ENCODE measurements around the gene GAS6. TPM values are rescaled to one million over a fixed set of nuclear protein-coding genes. Genes with fewer than 3 reads are reported as not detected.
"Not testable (repeated sequence)": the region's sequence is repeated elsewhere in the genome, so short reads cannot be mapped to it uniquely, and the experiment has no call there.

Gene GAS6
- total RNA-seq, 2 experiments from 2014 or later, result 0.82 to 0.92 TPM

DNA sequence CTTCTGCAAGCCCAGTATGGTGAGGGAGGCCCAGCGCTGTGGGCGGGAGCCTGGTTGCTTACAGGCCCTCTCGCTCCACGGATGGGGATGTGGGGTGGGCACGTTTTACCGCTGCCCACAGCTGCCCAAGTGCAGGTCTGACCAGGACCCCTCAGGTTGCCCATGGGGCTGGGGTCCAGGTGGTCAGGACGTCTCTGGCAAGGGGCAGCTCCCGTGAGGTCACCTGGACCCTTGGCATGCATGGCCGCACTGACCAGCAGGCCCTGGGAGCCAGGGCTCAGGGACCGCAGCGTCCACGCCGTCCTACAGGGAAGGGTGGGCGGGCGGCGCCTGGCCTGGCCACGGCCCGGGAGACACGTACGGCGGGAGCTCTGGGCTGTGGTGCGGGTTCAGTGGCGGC is 32.8 kb downstream of the GAS6 start:
- DNase-seq, result no peak
- H3K36me3 Mint-ChIP-seq (ENCODE audit: low read depth), result no peaks in the 10 kb centered on the region
- ChIA-PET POLR2A (no interaction called here), CTCF (no interaction called here)
- no peak overlapping the region for H3K27ac Mint-ChIP-seq
- no peak overlapping the region for H3K4me3 Mint-ChIP-seq
- no peaks in the 10 kb centered on the region for H3K27me3 Mint-ChIP-seq
- H3K9me3 Mint-ChIP-seq, result no peaks in the 10 kb centered on the region
- peaks cover 2% of the 10 kb centered on the region for H3K4me1 Mint-ChIP-seq

DNA sequence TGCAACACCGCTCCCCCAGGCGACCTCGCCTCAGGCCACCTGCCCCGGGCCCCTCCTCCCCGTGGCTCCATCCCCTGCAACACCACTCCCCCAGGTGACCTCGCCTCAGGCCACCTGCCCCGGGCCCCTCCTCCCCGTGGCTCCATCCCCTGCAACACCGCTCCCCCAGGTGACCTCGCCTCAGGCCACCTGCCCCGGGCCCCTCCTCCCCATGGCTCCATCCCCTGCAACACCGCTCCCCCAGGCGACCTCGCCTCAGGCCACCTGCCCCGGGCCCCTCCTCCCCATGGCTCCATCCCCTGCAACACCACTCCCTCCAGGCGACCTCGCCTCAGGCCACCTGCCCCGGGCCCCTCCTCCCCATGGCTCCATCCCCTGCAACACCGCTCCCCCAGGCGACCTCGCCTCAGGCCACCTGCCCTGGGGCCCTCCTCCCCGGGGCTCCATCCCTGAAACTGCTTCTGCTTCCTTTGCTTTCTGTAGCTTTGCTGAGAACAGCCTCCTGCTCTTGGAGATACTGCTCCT is 33.4 kb downstream of the GAS6 start:
- H3K9me3 Mint-ChIP-seq; H3K4me3 Mint-ChIP-seq; H3K27ac Mint-ChIP-seq; H3K36me3 Mint-ChIP-seq (ENCODE audit: low read depth); H3K27me3 Mint-ChIP-seq; DNase-seq; POLR2A ChIA-PET; H3K4me1 Mint-ChIP-seq: not testable (repeated sequence)
- CTCF ChIA-PET, result interaction anchor here (1.0 kb wide), 1 partner anchor 33 kb away, joined by 4 read pairs; no protein-coding TSS in a partner anchor

DNA sequence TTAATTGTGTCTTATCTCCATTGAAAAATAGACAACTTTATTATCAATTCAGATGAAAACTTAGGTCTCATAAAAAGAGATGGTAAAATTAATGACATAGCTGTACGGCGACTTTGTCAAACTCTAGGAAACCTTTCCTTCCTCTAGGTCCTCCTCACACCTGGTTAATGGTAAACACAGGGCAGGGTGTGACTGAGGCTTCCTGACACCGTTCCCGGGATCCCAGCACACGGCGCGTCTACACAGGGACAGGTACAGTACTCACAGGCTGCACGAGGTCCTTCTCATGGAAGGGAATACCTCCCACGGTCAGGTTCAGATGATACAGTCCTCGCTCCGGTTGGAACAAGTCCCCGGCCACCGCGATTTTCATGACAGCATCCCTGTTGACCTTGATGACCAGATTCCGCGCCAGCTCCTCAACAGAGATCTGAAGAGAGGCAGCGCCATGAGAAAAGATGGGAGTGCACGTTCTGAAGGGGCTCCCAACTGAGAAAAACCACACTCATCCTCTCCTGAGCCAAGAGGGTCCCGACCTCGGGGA is 35.5 kb downstream of the GAS6 start:
- no peaks in the 10 kb centered on the region for H3K27me3 Mint-ChIP-seq
- CTCF ChIA-PET, result no interaction called here
- H3K9me3 Mint-ChIP-seq, result no peaks in the 10 kb centered on the region
- POLR2A ChIA-PET, result no interaction called here
- no peak overlapping the region for H3K27ac Mint-ChIP-seq
- DNase-seq, result no peak
- H3K4me3 Mint-ChIP-seq, result no peak overlapping the region
- peaks cover 5% of the 10 kb centered on the region for H3K36me3 Mint-ChIP-seq (ENCODE audit: low read depth)
- H3K4me1 Mint-ChIP-seq, result no peaks in the 10 kb centered on the region

DNA sequence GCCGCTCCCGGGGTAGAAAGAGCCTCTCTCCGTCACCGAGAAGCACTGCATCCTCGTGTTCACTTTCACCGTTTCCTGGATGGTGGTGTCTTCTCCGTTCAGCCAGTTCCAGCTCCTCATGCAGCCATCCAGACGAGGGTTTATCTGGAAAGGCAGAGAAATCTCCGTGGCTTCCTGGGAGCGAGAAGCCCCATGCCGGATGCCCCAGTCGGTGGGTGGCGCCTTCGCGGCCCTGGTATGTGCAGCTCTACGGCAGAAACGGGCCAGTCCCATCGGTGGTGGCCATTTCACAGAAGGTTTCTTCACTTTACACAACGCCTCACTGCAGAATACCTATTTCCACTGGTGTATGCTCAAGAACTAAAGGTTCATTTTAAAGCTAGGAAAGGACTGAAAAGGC is 36.9 kb downstream of the GAS6 start:
- DNase-seq, result no peak
- Mint-ChIP-seq H3K27ac (no peak overlapping the region), H3K27me3 (no peaks in the 10 kb centered on the region), H3K36me3 (ENCODE audit: low read depth) (peaks cover 7% of the 10 kb centered on the region), H3K4me3 (no peak overlapping the region), H3K4me1 (no peaks in the 10 kb centered on the region), H3K9me3 (no peaks in the 10 kb centered on the region)
- ChIA-PET CTCF (no interaction called here), POLR2A (no interaction called here)

DNA sequence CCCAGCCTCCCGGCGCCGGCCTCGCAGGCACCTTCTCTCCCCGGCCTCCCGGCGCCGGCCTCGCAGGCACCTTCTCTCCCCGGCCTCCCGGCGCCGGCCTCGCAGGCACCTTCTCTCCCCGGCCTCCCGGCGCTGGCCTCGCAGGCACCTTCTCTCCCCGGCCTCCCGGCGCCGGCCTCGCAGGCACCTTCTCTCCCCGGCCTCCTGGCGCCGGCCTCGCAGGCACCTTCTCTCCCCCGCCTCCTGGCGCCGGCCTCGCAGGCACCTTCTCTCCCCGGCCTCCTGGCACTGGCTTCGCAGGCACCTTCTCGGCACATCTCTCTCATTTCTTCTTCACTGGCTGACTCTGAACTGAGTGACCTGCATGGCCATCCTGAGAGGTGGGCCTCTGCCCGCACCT is 37.4 kb downstream of the GAS6 start:
- POLR2A ChIA-PET; DNase-seq; H3K4me1 Mint-ChIP-seq; H3K4me3 Mint-ChIP-seq; H3K36me3 Mint-ChIP-seq (ENCODE audit: low read depth); H3K27ac Mint-ChIP-seq; H3K27me3 Mint-ChIP-seq; H3K9me3 Mint-ChIP-seq; CTCF ChIA-PET: not testable (repeated sequence)

DNA sequence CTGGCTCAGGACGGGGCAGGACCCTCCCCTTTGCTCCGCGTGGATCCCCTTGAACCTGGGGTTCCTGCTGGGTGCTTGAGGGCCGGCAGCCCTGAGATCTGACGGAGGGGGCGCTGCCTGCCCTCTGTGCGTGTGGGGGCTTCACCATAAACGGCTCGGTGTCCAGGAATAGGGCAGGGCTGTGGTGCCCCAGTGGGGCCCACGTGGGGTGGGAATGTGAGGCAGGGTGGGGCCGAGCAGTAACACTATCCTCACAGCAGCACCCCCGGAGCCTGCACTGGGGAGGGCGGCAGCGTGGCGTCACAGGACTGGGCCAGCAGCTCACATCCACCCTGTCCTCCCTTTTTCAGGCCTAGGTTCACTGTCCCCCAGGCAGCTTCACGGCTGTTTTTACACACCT is 38.0 kb downstream of the GAS6 start:
- H3K27me3 Mint-ChIP-seq, result no peaks in the 10 kb centered on the region
- peaks cover 9% of the 10 kb centered on the region for H3K36me3 Mint-ChIP-seq (ENCODE audit: low read depth)
- H3K27ac Mint-ChIP-seq, result no peak overlapping the region
- no peak overlapping the region for H3K4me3 Mint-ChIP-seq
- CTCF ChIA-PET, result interaction anchor here (1.4 to 3.9 kb wide), 2 partner anchors 11 to 101 kb away, joined by 3 to 19 read pairs; no protein-coding TSS in a partner anchor
- no peaks in the 10 kb centered on the region for H3K9me3 Mint-ChIP-seq
- POLR2A ChIA-PET, result no interaction called here
- DNase-seq, result no peak
- no peaks in the 10 kb centered on the region for H3K4me1 Mint-ChIP-seq

DNA sequence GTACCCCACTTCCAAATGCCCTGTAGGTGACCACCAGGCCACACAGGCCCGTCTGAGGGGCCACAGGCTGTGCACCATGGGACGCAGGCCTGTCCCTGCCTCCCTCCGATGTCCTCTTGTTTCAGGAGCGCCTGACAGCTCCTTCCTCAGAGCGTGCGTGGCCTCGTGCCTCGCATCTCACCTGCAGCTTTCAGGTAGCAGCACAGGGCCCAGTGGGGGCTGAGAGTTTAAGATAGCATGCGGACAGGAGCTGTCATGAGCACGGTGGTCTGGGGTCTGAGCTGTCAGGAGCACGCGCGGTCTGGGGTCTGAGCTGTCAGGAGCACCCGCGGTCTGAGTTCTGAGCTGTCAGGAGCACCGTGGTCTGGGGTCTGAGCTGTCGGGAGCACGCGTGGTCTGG is 40.1 kb downstream of the GAS6 start:
- no peaks in the 10 kb centered on the region for H3K9me3 Mint-ChIP-seq
- H3K36me3 Mint-ChIP-seq (ENCODE audit: low read depth), result peaks cover 9% of the 10 kb centered on the region
- no peak for DNase-seq
- ChIA-PET CTCF (interaction anchor here (0.5 to 3.9 kb wide), 3 partner anchors 9 to 522 kb away, joined by 3 to 19 read pairs (median 3); no protein-coding TSS in a partner anchor), POLR2A (no interaction called here)
- no peaks in the 10 kb centered on the region for H3K27me3 Mint-ChIP-seq
- H3K27ac Mint-ChIP-seq, result no peak overlapping the region
- H3K4me3 Mint-ChIP-seq, result no peak overlapping the region
- no peaks in the 10 kb centered on the region for H3K4me1 Mint-ChIP-seq

DNA sequence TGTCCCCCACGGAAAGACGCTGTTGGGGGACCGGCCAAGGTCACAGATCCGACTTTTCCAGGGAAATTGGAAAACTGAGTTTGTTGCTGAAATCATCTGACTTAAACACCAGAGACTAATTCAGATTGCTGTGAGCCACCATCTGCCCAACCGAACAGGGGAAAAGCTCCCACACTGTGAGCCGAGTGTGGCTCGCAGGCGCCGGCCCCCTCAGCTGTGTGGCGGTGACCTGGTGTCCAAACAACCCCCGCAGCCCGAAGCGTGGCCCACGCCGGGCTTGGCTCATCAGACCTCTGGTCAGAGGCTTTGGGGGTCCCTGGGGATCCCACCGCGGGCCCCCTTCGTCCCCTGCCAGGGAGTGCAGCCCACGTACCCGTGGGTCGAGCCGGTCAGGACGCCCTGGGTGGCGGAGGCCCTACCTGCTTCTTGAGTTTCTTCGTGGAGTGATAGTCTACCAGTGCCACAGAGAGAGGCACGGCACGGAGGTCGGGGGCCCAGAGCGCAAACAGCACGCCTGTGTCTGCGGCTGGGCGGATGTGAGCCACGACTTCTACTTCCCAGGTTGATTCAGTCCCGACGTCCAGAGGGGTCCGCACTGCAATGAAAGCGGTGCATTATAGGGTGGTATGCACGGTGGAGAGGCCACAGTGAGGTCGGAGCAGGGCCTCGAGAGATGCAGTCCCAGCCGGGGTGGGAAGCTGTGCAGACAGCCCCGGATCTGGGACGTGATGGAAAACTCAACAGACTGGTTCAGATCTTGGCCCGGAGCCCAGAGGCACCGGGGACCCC is 40.7 kb downstream of the GAS6 start:
- Mint-ChIP-seq H3K9me3 (no peaks in the 10 kb centered on the region), H3K4me3 (no peak overlapping the region), H3K27ac (no peak overlapping the region), H3K36me3 (ENCODE audit: low read depth) (peaks cover 9% of the 10 kb centered on the region), H3K4me1 (no peaks in the 10 kb centered on the region), H3K27me3 (no peaks in the 10 kb centered on the region)
- CTCF ChIA-PET, result interaction anchor here (0.8 to 3.9 kb wide), 2 partner anchors 9 kb away, joined by 3 to 19 read pairs; no protein-coding TSS in a partner anchor
- DNase-seq, result no peak
- POLR2A ChIA-PET, result no interaction called here

DNA sequence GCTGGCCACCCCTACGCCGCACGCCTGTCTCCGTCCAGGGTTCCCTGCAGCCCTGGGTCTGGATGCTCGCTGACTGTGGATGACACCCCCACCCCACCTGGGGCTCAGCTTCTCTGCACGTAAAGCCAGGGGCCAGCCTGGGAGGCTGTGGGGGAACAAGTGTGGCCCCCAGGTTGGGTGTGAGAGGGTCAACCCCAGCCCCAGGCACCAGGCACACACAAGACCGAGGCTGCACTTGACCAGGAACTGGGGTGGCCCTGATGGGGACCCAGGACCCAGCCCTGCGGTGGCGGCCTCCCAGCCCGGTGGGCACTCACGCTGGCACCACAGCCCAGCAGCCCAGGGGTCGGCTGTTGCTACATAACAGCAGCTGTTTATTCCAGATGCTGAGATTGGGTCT is 41.6 kb downstream of the GAS6 start:
- ChIA-PET CTCF (interaction anchor here (0.8 to 3.9 kb wide), 3 partner anchors 8 to 19 kb away, joined by 3 to 19 read pairs (median 4); no protein-coding TSS in a partner anchor), POLR2A (no interaction called here)
- H3K27me3 Mint-ChIP-seq, result no peaks in the 10 kb centered on the region
- no peaks in the 10 kb centered on the region for H3K9me3 Mint-ChIP-seq
- H3K36me3 Mint-ChIP-seq (ENCODE audit: low read depth), result peaks cover 11% of the 10 kb centered on the region
- H3K27ac Mint-ChIP-seq, result no peak overlapping the region
- no peak overlapping the region for H3K4me3 Mint-ChIP-seq
- DNase-seq, result no peak
- peaks cover 3% of the 10 kb centered on the region for H3K4me1 Mint-ChIP-seq

DNA sequence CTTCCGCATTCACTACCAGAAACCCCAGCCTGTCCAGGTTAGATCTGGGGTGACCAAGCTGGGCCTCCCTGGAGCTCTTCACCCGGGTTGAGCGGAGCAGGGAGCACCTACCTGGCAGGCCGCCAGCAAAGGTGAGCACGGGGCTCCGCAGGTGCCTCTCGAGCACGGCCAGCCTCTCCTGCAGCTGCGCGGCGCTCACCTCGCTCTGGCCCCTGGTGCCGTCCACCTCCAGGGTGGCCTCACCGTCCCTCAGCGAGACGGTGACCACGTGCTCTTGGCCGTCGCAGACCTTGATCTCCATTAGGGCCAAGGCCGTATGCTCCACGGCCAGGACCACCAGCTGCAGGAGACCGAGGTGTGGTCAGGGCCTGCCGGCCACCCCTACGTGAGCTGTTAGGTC is 42.0 kb downstream of the GAS6 start:
- POLR2A ChIA-PET, result no interaction called here
- H3K9me3 Mint-ChIP-seq, result no peaks in the 10 kb centered on the region
- CTCF ChIA-PET, result interaction anchor here (0.6 to 3.9 kb wide), 3 partner anchors 7 to 359 kb away, joined by 3 to 19 read pairs (median 4); no protein-coding TSS in a partner anchor
- no peaks in the 10 kb centered on the region for H3K27me3 Mint-ChIP-seq
- DNase-seq, result no peak
- peaks cover 13% of the 10 kb centered on the region for H3K36me3 Mint-ChIP-seq (ENCODE audit: low read depth)
- peaks cover 6% of the 10 kb centered on the region for H3K4me1 Mint-ChIP-seq
- no peak overlapping the region for H3K27ac Mint-ChIP-seq
- H3K4me3 Mint-ChIP-seq, result no peak overlapping the region

DNA sequence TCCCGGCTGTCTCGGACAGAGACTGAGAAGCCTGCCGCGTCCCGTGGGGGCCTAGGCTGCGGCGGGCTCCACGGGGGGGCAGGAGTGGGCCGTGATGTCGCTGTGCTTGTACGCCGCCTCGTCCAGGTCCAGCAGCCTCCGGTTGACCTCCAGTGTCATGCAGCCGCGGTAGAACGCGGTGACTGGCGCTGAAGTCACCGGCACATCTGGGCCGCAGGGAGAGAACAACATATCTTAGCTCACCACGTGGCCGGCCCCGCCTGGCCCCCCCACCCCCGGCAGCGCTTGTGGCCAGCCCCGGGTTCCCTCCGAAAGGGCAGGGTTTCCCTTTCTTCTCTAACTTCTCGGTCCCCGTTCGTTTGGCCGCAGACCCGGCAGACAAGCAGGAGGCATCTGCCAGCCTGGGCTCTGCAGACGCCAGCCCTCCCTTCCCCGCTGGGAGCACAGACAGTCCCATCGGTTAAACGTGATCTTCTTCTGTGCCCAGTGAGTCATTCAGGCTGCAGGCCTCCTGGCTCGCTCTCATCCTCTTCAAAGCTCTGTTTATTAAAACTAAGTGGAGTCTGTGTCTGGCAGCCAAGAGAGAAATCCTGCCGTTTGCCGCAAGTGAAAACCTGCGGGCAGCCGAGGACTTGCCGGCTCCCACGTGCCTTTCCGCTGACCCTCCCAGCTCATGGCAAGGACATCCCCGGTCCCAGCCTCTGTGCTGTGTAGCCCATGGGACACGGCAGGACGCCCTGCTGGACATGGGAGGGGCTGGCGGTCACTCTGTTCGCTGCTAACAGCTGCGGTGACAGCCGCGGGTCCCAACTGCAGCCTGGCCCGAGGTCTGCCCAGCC is 42.8 kb downstream of the GAS6 start:
- H3K4me1 Mint-ChIP-seq, result peaks cover 14% of the 10 kb centered on the region
- no peaks in the 10 kb centered on the region for H3K9me3 Mint-ChIP-seq
- no peak overlapping the region for H3K27ac Mint-ChIP-seq
- DNase-seq, result no peak
- POLR2A ChIA-PET, result no interaction called here
- H3K36me3 Mint-ChIP-seq (ENCODE audit: low read depth), result peaks cover 16% of the 10 kb centered on the region
- CTCF ChIA-PET, result interaction anchor here (0.6 to 1.0 kb wide), 4 partner anchors 9 to 358 kb away, joined by 3 to 5 read pairs (median 4); no protein-coding TSS in a partner anchor
- H3K4me3 Mint-ChIP-seq, result no peak overlapping the region
- H3K27me3 Mint-ChIP-seq, result no peaks in the 10 kb centered on the region

DNA sequence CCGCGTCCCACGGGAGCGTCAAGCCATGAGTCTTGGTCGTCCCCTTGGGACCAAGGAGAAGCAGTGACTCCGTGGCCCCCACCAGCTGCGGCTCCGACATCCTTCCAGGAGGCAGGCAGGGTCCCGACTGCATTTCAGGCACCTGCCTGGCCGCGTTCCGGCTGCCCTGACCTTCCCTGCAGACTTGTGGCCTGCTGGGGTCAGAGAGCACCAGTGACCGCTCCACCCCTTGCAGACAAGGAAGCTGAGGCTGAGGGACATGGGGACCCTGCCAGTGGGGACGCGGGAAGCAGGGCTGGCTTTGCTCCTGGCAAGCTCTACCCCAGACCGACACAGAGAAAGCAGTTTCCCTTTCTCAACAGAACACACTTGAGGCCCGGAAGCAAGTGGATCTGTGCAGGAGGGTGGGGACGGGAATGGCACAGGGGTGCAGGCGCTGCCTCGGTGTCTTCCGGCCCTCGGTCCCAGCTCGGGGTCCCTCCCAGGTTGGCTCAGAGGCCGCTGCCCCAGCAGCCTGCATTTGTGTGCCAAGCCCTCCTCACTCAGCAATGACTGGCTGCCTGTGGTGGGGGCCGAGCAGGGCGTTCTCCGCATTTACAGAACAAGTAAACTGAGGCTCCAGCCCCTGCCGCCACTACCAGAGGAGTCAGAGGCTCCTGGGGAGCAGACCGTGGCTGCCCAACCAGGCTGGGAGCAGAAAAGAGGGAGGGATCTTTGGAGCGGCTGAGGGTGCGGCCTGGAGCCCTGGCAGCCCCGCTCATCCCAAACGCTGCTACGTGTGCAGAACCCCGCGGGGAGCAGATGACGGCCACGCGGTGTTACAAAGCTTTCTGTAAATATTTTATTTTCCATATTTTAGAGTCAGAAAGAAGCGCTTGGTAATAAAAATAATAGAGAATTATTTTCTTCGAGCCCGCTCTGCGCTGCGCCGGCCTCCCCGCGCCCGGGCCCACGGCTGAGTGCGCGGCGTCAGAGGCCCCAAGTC is 43.9 kb downstream of the GAS6 start:
- no peak for DNase-seq
- H3K4me3 Mint-ChIP-seq, result no peak overlapping the region
- POLR2A ChIA-PET, result interaction anchor here (0.5 kb wide), 1 partner anchor 22 kb away, joined by 7 read pairs; no protein-coding TSS in a partner anchor

More for the DNA sequence above, 43.9 kb downstream of the GAS6 start:
- CTCF ChIA-PET, result interaction anchor here (1.0 to 1.6 kb wide), 4 partner anchors 8 to 406 kb away, joined by 3 to 5 read pairs (median 4); no protein-coding TSS in a partner anchor
- no peaks in the 10 kb centered on the region for H3K9me3 Mint-ChIP-seq
- no peaks in the 10 kb centered on the region for H3K27me3 Mint-ChIP-seq
- H3K4me1 Mint-ChIP-seq, result peaks cover 22% of the 10 kb centered on the region
- H3K27ac Mint-ChIP-seq, result no peak overlapping the region
- peaks cover 18% of the 10 kb centered on the region for H3K36me3 Mint-ChIP-seq (ENCODE audit: low read depth)
